ENCODE data around the gene LMTK2.

The LMTK2 gene

GRCh38 chr7:98137134-98137825 is 30.6 kb downstream of the LMTK2 start:
- DNase-seq: no peak

GRCh38 chr7:98137826-98138151 is 31.1 kb downstream of the LMTK2 start:
- peak in 5 of 51 donors; percentile 5 to 32 (median 16) for DNase-seq

- no peak for DNase-seq
Observed at GRCh38 chr7:98138672-98139071, 32.0 kb downstream of the LMTK2 start.

- no peak for DNase-seq
Observed at GRCh38 chr7:98142658-98143057, 36.0 kb downstream of the LMTK2 start.

GRCh38 chr7:98148607-98149006 is 41.9 kb downstream of the LMTK2 start:
- no peak for DNase-seq

GRCh38 chr7:98149116-98149692 is 42.5 kb downstream of the LMTK2 start:
- no peak for DNase-seq

GRCh38 chr7:98151884-98152283 is 45.2 kb downstream of the LMTK2 start:
- DNase-seq: no peak

- no peak for DNase-seq
Observed at GRCh38 chr7:98156700-98157099, 50.0 kb downstream of the LMTK2 start.

GRCh38 chr7:98157761-98158160 is 51.1 kb downstream of the LMTK2 start:
- DNase-seq: no peak

GRCh38 chr7:98162758-98163157 is 56.1 kb downstream of the LMTK2 start:
- no peak for DNase-seq

- DNase-seq: no peak
Observed at GRCh38 chr7:98163269-98163668, 56.6 kb downstream of the LMTK2 start.

GRCh38 chr7:98163704-98164494 is 57.2 kb downstream of the LMTK2 start:
- DNase-seq: peak in 4 of 51 donors; percentile 4 to 31 (median 18)

GRCh38 chr7:98165827-98166667 is 59.4 kb downstream of the LMTK2 start:
- peak in 27 of 51 donors; percentile 8 to 66 (median 28) for DNase-seq

GRCh38 chr7:98166668-98166970 is 60.0 kb downstream of the LMTK2 start:
- no peak for DNase-seq

GRCh38 chr7:98167653-98168052 is 61.0 kb downstream of the LMTK2 start:
- DNase-seq: no peak

GRCh38 chr7:98168181-98168903 is 61.7 kb downstream of the LMTK2 start:
- peak in 26 of 51 donors; percentile 10 to 62 (median 40) for DNase-seq

- DNase-seq: no peak
Observed at GRCh38 chr7:98168904-98169621, 62.4 kb downstream of the LMTK2 start.

- DNase-seq: peak in 11 of 51 donors; percentile 8 to 42 (median 25)
Observed at GRCh38 chr7:98170966-98171365, 64.3 kb downstream of the LMTK2 start.

GRCh38 chr7:98171449-98171848 is 64.8 kb downstream of the LMTK2 start:
- no peak for DNase-seq
